GM12892 (cell line): ENCODE results near the gene S100A5.

Experiments
- POLR2A ChIP-seq: IDR thresholded peaks from 2 replicates; pipeline ENCODE4 v1.6.1; 2011; ENCODE audit warnings: low read depth, low read length, control low read depth
- POLR2AphosphoS5 ChIP-seq: IDR thresholded peaks from 2 replicates; pipeline ENCODE4 v1.6.1; 2011; ENCODE audit warnings: low read depth, low read length, control low read depth
- TAF1 ChIP-seq: IDR thresholded peaks from 2 replicates; pipeline ENCODE4 v1.6.1; 2011; ENCODE audit warnings: low read depth, mild to moderate bottlenecking, control low read depth, low read length, borderline replicate concordance

GRCh38 chr1:153527023-153527682 is 13.6 kb downstream of the S100A5 start:
- no peak for TF ChIP-seq POLR2A
- no peak for TF ChIP-seq POLR2AphosphoS5
- no peak for TF ChIP-seq TAF1
